Stimulated activated CD8-positive, alpha-beta memory T cell treated with anti-CD3 and anti-CD28 coated beads, Interleukin-12 subunit alpha, Interleukin-12 subunit beta, amount 100 ng/mL, for 1 hour (primary cell): ENCODE data around the gene SHC1.

ENCODE experiments used
- DNase-seq: peaks from one replicate; pipeline ENCODE4 v3.0.0-alpha.2; 2020; ENCODE audit warnings: low read depth

Gene SHC1, protein sequence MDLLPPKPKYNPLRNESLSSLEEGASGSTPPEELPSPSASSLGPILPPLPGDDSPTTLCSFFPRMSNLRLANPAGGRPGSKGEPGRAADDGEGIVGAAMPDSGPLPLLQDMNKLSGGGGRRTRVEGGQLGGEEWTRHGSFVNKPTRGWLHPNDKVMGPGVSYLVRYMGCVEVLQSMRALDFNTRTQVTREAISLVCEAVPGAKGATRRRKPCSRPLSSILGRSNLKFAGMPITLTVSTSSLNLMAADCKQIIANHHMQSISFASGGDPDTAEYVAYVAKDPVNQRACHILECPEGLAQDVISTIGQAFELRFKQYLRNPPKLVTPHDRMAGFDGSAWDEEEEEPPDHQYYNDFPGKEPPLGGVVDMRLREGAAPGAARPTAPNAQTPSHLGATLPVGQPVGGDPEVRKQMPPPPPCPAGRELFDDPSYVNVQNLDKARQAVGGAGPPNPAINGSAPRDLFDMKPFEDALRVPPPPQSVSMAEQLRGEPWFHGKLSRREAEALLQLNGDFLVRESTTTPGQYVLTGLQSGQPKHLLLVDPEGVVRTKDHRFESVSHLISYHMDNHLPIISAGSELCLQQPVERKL

DNA sequence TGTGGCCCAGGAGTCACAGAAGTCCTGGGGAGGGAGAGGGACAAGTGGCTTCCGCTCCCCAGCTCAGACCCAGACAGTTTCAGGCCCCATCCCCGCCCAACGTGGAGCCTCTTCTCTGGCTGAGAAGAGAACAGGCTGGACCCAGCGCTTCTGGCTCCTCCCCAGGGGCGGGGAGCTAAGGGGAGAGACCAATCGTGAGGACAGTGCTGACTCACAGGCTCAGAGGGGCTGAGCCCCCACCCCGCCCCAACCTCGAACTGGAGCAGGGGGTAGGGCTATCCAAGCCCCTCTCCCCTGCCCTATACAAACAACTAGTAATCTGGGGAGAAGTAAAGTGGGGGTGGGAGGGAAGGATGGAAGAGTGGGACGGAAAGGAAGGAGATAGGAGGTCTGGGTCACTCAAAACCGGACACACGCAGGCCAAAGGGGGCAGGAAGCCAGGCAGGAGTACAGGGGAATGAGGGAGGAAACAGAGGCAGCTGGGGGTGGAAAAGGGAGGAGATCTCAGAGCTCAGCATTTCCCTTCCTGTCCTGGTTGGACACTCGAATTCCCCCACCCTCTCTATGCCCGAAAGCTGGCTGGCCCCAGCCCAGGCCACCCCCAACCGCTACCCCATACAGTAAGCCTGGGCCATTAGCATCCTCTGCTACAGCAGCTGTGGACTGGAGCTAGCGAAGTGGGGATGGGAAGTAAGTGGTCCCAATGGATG, at the start of gene SHC1:
Gene SHC1, minus strand, starts transcription at position 117 of the 710 bp plus-strand sequence. CDS start 221 bp downstream, outside the sequence.
- DNase-seq, result no peak

DNA sequence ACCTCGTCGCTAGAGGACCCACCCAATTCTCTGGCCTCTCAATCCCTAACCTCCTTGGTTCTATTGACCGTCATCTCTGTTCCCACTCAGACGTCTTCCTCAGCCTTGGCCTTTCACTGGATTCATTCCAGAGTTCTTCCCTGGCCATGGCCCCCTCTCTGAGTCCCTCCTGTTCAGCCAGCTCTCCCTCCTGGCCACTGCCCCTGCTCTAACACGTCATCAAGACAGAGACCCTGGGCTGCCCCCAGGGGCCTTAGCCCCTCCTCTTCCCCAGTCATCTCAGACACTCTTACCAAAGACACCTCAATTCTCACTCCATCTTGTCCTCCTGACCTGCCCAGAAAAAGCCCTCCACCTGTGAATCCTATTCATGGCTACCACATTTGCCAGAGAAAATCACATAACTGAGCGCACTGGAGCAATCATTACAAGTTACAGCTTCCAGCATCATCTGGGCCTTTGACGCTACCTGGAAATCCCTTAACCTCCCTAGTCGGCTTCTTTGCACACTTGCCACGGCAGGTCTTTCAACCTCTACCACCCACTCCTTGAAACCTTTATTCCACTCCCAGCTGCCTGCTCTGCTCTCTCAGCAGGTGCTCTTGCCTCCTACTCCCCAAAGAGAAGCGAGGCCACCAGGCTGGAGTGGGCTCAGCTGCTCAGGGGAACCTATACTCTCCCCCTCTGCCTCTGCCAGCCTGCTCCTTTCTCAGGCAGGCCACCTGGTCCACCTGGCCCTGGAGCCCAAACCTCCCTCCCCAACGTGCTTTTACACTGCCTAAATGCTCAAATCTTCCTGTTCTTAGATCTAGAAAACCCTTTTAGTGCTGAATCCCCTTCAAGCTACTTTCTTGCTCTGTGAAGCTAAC, 49.1 kb upstream of the SHC1 start:
- no peak for DNase-seq

DNA sequence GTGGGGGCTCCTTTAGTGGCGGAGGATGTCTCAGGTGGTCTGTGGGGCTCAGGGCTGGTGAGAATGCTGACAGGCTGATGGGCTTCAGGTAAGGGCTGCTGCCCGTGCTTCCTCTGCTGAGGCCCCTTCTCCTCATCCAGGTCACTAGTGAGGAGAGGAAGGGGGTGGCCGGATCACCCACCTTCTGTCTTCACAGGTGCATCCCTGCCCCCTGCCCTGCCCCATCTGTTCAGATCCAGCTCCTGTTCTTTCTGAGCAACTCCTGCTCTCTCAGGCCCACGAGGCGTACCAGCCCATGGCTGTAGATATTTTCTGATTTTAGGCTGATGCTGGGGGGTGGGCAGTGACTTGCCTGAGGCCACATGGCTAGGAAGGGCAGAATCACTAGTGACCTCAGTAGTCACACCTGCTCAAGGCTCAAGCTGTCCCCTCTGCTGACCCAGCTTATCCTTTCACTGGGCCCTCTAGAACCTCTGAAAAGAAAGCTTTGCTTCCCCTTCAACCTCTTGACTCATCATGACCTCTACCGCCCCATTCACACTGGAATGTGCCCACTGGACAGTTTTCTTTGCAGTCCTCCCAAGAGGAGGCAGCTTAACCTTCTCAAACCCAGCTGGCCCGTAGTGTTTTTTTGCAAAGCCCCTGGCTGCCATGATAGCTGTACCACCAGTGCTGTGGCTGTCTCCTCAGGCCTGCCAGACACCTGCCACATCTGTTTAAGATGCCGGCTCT, 48.2 kb upstream of the SHC1 start:
- no peak for DNase-seq

DNA sequence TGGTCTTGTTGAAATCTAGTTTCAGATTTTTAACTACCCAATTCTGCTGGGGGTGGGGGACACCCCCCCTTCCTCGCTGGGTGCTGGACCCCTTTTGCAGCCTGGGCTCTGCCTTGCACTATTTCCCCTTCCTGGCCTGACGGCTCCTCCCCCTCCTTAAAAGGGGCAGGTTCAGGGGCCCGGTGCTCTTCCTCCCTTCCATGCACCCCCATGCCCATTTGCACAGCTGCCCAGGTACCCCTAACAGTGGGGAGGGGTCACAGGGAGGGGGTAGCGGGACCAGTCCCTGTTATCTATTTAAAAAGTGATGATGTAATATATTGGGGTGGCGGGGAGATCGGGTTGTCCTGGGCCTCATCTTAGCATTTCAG, 47.4 kb upstream of the SHC1 start:
- DNase-seq, result no peak

DNA sequence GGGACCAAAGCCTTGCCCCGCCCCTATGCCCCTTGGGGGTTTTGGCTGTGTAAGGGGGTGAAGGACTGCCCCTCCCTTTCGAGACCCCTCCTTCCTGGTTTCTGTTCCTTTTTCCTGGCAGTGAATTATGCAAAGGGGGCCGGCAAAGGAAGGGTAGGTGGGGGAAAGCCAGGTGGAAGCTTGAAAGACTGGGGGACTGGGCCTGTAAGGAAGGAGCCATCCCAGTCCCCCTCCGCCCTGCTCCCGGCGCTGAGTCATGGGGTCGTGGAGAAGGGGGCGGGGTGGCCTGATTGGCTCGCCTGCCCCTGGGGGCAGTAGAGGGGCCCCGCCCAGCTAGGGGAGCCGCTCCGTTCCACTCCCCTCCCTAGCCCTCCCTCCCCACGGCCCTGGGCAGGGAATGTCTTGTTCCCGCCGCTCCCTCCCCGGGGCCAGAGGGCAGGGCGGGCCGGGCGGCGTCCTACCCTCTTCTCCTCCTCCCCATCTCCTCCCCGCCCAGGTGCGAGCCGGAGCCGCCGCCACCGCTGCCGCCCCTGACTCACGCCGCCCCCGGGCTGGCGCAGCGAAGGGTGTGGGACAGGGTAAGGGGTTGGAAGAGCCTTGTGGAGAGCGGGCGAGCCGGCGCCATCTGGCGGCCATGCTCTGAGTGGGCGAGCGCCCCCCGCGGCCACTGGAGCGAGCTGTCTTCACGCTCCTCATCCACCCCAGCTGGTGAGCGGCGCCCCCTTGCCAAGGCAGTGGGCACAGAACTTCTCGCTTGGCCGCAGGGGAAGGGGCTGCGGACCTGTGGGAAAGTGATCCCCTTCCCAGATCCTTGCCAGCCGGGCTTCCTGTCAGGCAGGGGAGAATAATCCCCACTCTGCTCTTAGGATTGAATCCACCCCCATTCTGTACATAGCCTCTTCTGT, 46.7 kb upstream of the SHC1 start:
- DNase-seq, result peak; percentile 79

DNA sequence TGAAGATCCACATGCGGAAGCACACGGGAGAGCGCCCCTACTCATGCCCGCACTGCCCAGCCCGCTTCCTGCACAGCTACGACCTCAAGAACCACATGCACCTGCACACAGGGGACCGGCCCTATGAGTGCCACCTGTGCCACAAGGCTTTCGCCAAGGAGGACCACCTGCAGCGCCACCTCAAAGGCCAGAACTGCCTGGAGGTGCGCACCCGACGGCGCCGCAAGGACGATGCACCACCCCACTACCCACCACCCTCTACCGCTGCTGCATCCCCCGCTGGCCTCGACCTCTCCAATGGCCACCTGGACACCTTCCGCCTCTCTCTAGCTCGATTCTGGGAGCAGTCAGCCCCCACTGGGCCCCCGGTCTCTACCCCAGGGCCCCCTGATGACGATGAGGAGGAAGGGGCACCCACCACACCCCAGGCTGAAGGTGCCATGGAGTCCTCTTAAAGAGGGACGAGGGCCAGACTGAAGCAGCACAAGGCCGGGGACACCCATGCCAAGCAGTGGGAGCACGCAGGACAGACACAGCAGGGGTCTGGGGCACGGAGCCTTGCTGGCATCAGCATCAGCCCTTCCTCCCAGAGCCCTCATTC, 45.8 kb upstream of the SHC1 start:
- DNase-seq, result no peak

DNA sequence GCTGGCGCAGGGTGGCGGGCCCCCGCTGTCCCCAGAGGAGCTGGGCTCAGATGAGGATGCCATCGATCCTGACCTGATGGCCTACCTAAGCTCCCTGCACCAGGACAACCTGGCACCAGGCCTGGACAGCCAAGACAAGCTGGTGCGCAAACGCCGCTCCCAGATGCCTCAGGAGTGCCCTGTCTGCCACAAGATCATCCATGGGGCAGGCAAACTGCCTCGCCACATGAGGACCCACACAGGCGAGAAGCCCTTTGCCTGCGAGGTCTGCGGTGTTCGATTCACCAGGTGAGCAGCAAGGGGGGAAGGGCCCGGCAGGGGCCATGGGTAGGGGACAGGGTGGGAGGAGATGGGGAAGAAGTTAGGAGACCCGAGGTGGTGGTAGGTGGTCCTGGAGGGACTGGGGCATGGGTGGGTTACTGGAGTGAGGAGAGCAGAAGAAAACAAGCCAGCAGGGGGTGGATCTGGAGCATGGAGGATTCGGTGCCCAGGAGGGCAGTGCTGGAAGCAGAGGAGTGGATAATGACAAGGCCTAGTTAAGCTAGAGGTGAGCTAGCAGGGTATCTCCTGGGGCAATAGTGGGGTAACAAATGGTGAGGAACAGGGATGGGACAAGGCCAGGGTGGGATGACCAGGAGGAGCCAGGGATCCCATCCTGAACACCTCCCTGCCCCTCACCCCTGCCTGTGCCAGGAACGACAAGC, 45.1 kb upstream of the SHC1 start:
- DNase-seq, result no peak

DNA sequence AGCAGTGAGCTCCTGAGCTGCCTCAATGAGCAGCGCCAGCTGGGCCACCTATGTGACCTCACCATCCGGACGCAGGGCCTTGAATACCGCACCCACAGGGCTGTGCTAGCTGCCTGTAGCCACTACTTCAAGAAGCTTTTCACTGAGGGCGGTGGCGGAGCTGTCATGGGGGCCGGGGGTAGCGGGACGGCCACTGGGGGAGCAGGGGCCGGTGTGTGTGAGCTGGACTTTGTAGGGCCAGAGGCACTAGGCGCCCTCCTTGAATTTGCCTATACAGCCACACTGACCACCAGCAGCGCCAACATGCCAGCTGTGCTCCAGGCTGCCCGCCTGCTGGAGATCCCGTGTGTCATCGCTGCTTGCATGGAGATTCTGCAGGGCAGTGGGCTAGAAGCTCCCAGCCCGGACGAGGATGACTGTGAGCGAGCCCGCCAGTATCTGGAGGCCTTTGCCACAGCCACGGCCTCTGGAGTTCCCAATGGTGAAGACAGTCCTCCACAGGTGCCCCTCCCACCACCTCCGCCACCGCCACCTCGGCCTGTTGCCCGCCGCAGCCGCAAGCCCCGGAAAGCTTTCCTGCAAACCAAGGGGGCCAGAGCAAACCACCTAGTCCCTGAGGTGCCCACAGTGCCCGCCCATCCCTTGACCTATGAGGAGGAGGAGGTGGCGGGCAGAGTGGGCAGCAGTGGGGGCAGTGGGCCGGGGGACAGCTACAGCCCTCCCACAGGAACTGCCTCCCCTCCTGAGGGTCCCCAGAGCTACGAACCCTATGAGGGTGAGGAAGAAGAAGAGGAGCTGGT, 44.4 kb upstream of the SHC1 start:
- no peak for DNase-seq

DNA sequence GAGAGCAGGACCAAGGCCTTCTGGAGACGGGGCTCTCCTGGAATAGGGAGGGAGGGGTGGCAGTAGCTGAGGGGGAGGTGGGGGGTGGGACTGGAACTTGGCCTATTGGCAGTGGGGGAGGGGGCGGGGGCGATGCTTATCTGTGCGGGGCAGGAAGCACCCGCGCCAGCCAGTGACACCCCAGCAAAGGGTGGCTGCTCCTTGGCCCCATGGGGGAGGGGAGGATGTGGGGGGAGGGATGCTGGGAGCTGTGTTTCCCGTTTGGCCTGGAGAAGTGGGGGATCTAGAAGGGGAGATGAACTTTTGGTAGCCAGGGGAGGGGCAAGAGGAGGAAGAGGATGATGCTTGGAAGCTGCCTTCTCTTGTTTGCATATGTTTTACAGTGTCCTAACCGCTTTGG, 43.1 kb upstream of the SHC1 start:
- DNase-seq, result no peak

DNA sequence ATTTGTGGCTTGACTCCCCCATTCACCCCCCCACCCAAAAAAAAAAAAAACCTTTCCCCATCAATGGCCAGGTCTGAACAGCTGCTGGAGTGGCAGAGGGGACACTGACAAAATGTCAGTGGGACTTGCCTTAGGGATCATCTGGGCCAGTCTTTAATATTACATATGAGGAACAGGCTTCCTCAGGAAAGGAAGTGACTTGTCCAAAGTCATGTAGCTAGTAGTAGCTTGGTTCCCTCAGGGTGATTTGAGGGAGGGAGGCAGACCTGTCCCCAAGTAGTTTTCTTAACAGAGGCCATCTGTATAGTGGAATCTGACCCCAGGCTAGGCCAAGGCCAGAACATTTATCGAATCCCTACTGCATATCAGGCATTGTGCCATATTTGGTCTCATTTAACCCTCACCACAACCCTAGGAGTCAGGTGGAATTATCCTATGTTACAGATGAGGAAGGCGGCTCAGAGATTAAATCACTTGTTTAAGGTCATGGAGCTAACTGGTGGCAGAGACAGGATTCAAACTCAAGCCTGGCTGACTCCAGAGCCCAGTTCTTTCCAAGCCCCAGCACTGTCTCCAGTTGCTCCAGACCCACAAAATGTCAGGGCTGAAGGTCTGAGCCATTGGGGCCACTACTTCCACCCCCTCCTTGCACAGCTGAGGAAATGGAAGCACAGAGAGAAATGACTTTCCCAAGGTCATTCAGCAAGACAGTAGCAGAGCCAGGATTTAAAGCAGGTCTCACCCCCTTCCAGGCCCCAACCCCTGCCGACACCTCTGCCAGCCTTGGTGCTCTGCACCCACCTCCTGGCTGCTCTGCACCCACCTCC, 42.4 kb upstream of the SHC1 start:
- DNase-seq, result no peak

DNA sequence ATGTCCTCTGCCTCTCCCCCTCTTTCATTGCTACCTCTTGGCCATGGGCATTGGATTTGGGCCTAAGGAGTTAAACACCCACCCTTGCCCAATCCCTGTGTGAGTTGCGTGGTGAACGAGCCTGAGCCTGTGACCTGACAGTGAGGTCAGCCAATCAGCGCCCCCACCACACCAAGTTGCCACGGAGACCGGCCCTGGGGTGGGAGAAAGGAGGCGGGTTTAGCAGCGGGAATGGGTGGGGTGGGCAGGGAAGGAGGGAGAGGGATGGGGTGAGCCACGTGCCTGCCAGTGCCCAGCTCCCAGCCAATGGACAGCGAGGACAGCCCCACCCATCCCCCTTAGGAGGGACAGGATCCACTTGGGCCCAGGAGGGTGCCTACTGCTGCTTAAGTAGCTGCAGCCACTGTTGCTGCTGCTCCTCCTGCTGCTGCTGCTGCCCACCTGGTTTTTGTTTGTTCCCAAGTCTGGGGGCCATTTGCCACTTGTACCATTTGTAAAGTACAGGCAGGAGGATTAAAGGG, 41.5 kb upstream of the SHC1 start:
- no peak for DNase-seq

DNA sequence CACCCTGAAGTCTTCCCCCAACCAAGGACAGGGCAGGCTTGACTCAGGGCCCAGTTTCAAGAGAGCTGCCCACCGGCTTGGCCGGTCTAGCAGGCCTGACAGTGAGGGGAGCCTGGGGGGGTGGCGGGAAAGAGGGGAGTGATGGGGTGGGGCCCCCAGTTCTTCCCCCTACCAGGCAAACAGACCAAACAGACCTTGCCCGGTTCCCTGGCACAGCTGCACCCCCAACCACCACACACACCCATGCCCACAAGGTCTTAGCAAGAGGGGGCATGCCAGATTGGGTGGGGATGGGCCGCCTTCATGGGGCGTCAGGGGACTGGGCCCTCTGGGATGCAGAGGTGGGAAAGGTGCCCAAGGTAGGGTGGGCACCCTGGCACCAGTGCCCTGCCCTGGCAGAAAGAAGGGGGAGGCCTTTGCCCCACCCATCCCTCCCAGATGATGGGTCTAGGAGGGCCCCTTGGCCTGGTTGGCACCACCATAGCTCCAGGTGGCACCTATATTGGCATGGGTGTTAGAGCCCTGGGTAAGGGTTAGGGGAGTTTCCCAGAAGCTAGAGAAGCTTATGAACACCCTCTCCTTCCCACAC, 41.0 kb upstream of the SHC1 start:
- DNase-seq, result no peak

DNA sequence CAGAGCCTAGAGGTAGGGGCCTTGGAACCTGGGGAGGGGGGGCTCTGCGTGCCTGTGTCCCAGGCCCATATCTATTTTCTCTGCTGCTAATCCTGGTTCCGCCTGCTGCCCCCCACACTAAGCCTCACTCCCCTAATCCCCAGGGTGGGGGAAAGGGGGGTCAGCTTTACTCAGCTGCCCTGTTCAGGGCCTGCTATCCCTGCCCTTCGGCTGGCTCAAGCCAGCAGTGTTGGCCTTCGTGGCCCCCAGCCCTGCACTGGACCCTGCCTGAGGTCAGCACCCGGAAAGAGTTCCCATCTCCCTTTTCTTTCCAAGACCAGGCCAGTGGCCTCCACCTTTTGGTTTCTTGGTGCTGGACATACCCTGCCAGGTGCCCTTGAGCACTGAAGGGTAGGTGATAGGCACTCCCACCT, 40.5 kb upstream of the SHC1 start:
- no peak for DNase-seq

DNA sequence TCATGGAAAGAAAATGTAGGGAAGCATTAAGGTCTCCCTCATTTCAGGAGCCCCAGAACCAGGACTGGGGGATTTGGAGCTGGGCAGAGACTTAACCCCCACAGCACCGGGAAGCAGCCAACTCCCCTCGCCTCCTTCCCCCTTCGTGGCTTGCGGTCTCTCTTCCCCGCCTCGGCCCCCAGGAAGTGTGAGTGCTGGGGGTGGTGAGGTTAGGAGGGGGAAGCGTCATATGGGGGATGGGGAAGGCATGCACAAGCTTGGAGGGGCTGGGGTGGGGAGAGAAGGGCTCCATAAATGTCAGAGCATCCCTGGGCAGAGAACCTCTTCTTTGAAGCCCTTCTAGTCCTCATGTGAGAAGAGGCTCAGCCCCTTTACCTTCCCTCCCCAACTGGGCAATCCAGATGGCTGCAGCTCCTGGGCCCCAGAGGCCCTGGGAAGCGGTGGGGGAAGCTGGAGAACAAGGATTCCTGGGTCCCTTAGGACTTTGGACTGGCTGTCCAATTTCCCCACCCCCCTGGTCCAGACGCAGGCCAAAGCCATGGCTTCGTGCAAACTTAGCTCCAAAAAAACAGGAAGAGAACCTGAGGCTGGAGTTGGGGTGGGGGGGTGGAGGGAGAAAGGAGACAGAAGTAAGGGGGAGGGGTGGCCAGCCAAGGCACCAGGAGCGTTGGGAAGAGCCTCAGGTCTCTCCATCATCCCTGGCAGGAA, 39.8 kb upstream of the SHC1 start:
- no peak for DNase-seq

DNA sequence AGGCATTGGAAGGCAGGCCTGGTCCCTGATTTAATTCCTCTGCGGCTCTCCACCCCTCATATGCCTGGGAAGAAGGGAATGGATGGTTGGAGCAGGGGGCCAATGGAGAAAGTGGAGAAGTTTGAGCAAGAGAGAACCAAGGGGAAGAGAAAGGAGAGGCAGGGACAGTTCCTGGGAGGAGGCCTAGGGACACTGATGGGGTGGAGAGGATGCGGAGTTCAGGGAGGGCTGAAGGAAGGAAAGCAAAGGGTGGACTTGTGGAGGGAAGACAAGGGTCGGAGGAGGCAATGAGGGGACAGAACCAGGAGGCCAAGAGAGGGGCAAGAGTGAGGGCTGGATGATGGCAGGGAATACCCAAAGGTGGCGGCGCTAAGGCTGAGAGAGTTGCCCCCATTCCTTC, 39.2 kb upstream of the SHC1 start:
- no peak for DNase-seq

DNA sequence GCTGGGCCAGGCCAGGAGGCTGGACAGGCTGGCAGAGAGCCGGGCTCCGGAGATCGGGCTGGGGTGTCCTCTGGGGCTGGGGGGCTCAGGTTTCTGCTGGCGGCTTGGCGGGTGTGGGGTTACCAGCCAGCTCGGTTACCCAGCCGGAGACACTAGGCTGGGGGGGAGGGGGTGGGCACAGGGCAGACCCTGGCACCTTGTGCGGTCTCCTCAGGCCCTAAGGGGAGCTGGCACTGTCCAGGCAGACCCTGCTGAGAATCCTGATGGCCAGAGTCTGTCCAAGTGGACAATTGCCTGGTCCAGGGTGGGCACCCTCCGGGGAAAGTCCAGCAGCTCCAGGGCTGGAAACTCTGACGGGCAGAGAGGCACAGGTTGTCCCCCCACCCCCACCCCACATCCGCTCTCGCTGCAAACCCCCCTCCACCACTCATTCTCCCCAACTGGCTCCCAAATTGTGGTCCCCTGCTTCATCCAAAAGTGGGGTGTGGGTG, 38.7 kb upstream of the SHC1 start:
- no peak for DNase-seq
